Smooth muscle cell (in vitro differentiated cells): ENCODE data around the gene MON1B. TPM values are rescaled to one million over a fixed set of nuclear protein-coding genes. Genes with fewer than 3 reads are reported as not detected.

Experiments used
- DNase-seq: peaks from one replicate; lab custom pipeline; 2025; ENCODE audit not compliant: unreplicated experiment; lab: John Stamatoyannopoulos, UW
- H2AFZ ChIP-seq: fragments of 200-600 bp; sonication (generic); 2 replicates; pipeline ENCODE4 v1.6.0; 2016; ENCODE audit warnings: antibody characterized with exemption, low read depth, mild to moderate bottlenecking
- H3F3A ChIP-seq: fragments of 200-600 bp; sonication (generic); 2 replicates; pipeline ENCODE4 v1.6.0; 2017; ENCODE audit warnings: antibody characterized with exemption, low read depth
- H3K27ac ChIP-seq: fragments of 200-600 bp; sonication (generic); 2 replicates; pipeline ENCODE4 v1.5.1; 2016; ENCODE audit warnings: low read depth, mild to moderate bottlenecking
- H3K27me3 ChIP-seq: fragments of 200-600 bp; sonication (generic); 2 replicates; pipeline ENCODE4 v1.6.1; 2016; ENCODE audit warnings: low read depth, mild to moderate bottlenecking
- H3K36me3 ChIP-seq: fragments of 200-600 bp; sonication (generic); 2 replicates; pipeline ENCODE4 v1.5.1; 2016; ENCODE audit warnings: low read depth
- H3K4me1 ChIP-seq: fragments of 200-600 bp; sonication (generic); 2 replicates; pipeline ENCODE4 v1.5.1; 2016; ENCODE audit warnings: low read depth
- H3K4me2 ChIP-seq: fragments of 200-600 bp; sonication (generic); 2 replicates; pipeline ENCODE4 v1.6.0; 2016; ENCODE audit warnings: mild to moderate bottlenecking
- H3K4me3 ChIP-seq: fragments of 200-600 bp; sonication (generic); 2 replicates; pipeline ENCODE4 v1.5.1; 2016; ENCODE audit warnings: mild to moderate bottlenecking
- H3K79me2 ChIP-seq: fragments of 200-600 bp; sonication (generic); 2 replicates; pipeline ENCODE4 v1.6.0; 2016; ENCODE audit warnings: low read depth, mild to moderate bottlenecking
- H3K9ac ChIP-seq: fragments of 200-600 bp; sonication (generic); 2 replicates; pipeline ENCODE4 v1.6.0; 2016; ENCODE audit warnings: low read depth
- H3K9me3 ChIP-seq: fragments of 200-600 bp; sonication (generic); replicated peaks from 2 replicates; pipeline ENCODE4 v1.5.1; 2016; ENCODE audit warnings: low read depth
- H4K20me1 ChIP-seq: fragments of 200-600 bp; sonication (generic); 2 replicates; pipeline ENCODE4 v1.6.0; 2016; ENCODE audit warnings: low read depth
- CTCF ChIP-seq: fragments of 200-600 bp; sonication (generic); IDR thresholded peaks from 2 replicates; pipeline ENCODE4 v1.5.1; 2017; ENCODE audit warnings: borderline replicate concordance, mild to moderate bottlenecking, antibody characterized with exemption; ENCODE audit not compliant: insufficient read depth, poor library complexity, severe bottlenecking
- WGBS: methylation state at CpG from one replicate; pipeline ENCODE4 v1.1.7; 2016; ENCODE audit warnings: low lambda C conversion rate; 5-methylcytosine and 5-hydroxymethylcytosine counted together
- polyA plus RNA-seq: library from polyadenylated mRNA; unstranded; fragments of >200 nt; fragmentation: Nextera tagmentation; extraction: Ambion mirVana; gene quantifications from 2 replicates; pipeline ENCODE4 v1.2.1, GENCODE V29; 2016
- total RNA-seq: library from RNA; depleted of rRNA; stranded (reverse); fragments of >200 nt; gene quantifications from 2 replicates; pipeline ENCODE4 v1.2.3, GENCODE V29; 2014

The MON1B gene
- total and polyA plus RNA-seq, 2 experiments from 2014 or later, result 8.0 to 20.9 TPM

DNA sequence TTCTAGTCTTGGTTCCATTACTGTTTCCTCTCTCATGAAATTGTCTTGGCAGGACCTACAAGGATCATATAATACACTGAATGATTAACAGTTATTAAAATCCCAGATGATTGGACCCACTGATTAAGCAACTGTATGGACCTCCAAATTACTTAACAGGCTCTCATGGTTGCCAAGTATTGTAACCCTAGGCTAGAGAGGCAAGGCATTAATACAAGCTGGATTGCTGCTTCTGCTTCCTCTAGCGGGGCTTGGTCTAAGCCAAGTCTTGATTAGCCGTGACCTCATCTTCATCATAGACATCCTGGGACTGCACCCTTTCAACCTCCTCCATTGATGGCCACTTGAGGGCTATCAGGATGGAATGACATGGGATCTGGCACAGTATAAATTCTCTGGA lies 55.2 kb downstream of the MON1B start:
- no peak overlapping the region for H3K4me3 ChIP-seq
- no peaks in the 10 kb centered on the region for H3K9me3 ChIP-seq
- no peaks in the 10 kb centered on the region for H3K4me1 ChIP-seq
- no peak overlapping the region for H2AFZ ChIP-seq
- no peaks in the 10 kb centered on the region for H3F3A ChIP-seq
- H4K20me1 ChIP-seq, result no peaks in the 10 kb centered on the region
- 98% methylated on average over 2 of the region's 2 CpGs for WGBS
- DNase-seq, result no peak
- H3K27me3 ChIP-seq, result no peaks in the 10 kb centered on the region
- H3K79me2 ChIP-seq, result no peaks in the 10 kb centered on the region
- TF ChIP-seq CTCF, result no peak
- no peak overlapping the region for H3K4me2 ChIP-seq
- no peak overlapping the region for H3K27ac ChIP-seq
- no peaks in the 10 kb centered on the region for H3K36me3 ChIP-seq
- no peak overlapping the region for H3K9ac ChIP-seq

DNA sequence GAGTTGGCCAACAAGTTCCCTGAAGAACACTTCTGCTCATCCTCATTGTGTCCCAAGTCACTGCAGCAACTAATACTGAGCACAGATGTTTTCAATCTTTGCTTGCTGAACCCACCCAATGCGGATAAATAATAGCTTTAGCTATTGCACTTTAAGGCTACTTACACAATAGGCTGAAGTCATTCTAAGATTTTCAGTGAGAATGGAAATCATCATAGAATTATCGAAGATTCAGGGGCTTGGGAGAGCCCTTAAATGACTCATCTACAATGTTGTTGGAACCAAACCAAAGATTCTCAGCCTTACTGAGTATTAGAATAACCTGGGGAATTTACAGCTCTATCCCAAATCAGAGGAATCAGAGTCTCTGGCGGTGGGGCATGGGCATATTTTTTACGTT lies 59.4 kb downstream of the MON1B start:
- Histone ChIP-seq H2AFZ (no peak overlapping the region), H3K4me1 (no peaks in the 10 kb centered on the region), H4K20me1 (no peaks in the 10 kb centered on the region), H3K4me3 (no peak overlapping the region), H3K27ac (no peak overlapping the region), H3K9me3 (no peaks in the 10 kb centered on the region), H3K4me2 (no peak overlapping the region), H3K36me3 (no peaks in the 10 kb centered on the region), H3K79me2 (no peaks in the 10 kb centered on the region), H3K9ac (no peak overlapping the region), H3K27me3 (no peaks in the 10 kb centered on the region), H3F3A (no peaks in the 10 kb centered on the region)
- TF ChIP-seq CTCF, result no peak
- no peak for DNase-seq
- WGBS, result 94% methylated on average over 4 of the region's 4 CpGs

Other genes with a start within 250 kb of the MON1B start
- 1.6 and 3.4 TPM in 2 replicates for gene SYCE1L, start 8.2 kb downstream of the MON1B start, total RNA-seq
- gene SYCE1L, start 8.2 kb downstream of the MON1B start, polyA plus RNA-seq, result 3.7 and 3.8 TPM in 2 replicates
- gene ADAMTS18, start 243.8 kb downstream of the MON1B start, total RNA-seq, result 2.7 and 4.4 TPM in 2 replicates
- 0.05 and 5.1 TPM in 2 replicates for gene ADAMTS18, start 243.8 kb downstream of the MON1B start, polyA plus RNA-seq